ENCODE data around the gene METTL13. TPM values are rescaled to one million over a fixed set of nuclear protein-coding genes. Genes with fewer than 3 reads are reported as not detected.

METTL13 gene
- total and polyA plus RNA-seq, 2 of the 8 experiments (the other 6 are each of a cell fraction or from before 2014, with no cell fraction given) = 38.1 to 66.3 TPM

GRCh38 chr1:171769171-171769570 lies 12.3 kb upstream of the METTL13 start:
- Histone ChIP-seq H2BK15ac (ENCODE audit: low read length) (no peak overlapping the region), H3K4me3 (ENCODE audit: extremely low read depth in 1 of 4, insufficient read depth in 2 of 4, low read depth in 3 of 4, low read length in 4 of 4) (no peak overlapping the region), H3K27me3 (replicated peaks in 1 of 4; ENCODE audit: control insufficient read depth in 3 of 4, extremely low read depth in 1 of 4, insufficient read depth in 3 of 4, low read length in 3 of 4) (no peaks in the 10 kb centered on the region), H3K36me3 (ENCODE audit: control insufficient read depth in 2 of 4, insufficient read depth in 4 of 4, low read length in 3 of 4) (no peaks in the 10 kb centered on the region), H3K4ac (replicated peaks; ENCODE audit: insufficient read length, low read depth, low read length) (no peak overlapping the region), H2BK5ac (ENCODE audit: low read depth, low read length) (no peak overlapping the region), H4K8ac (ENCODE audit: extremely low read depth, insufficient read depth, low read length) (no peak overlapping the region), H4K5ac (ENCODE audit: insufficient read length, low read depth, low read length) (no peak overlapping the region), H3K4me1 (replicated peaks in 1 of 4; ENCODE audit: control insufficient read depth in 3 of 4, insufficient read depth in 4 of 4, low read length in 3 of 4) (no peaks in the 10 kb centered on the region), H3K23ac (ENCODE audit: insufficient read length) (no peak overlapping the region), H3K9me3 (ENCODE audit: insufficient read depth in 2 of 2, low read depth in 1 of 2, low read length in 1 of 2) (no peaks in the 10 kb centered on the region), H3K14ac (ENCODE audit: insufficient read length) (no peak overlapping the region), H3K4me2 (ENCODE audit: insufficient read depth in 1 of 2, low read depth in 2 of 2, low read length in 2 of 2) (no peak overlapping the region), H2BK20ac (ENCODE audit: low read length) (no peak overlapping the region), H2BK120ac (replicated peaks; ENCODE audit: low read depth, low read length) (no peak overlapping the region), H3K18ac (ENCODE audit: extremely low read depth, low read length) (peak overlapping the region; percentile 57; the same call in 1 of the 2 replicates), H4K20me1 (replicated peaks in 1 of 2; ENCODE audit: control insufficient read depth in 1 of 2, insufficient read depth in 2 of 2, low read length in 2 of 2) (no peaks in the 10 kb centered on the region), H3K79me2 (ENCODE audit: control insufficient read depth in 1 of 2, insufficient read depth in 2 of 2, low read length in 2 of 2) (no peaks in the 10 kb centered on the region), H2AFZ (ENCODE audit: low read length) (0 out of 2 replicates have a peak overlapping the region, but pooled peaks have one; percentile 7), H3K27ac (ENCODE audit: low read depth, low read length) (no peak overlapping the region), H2AK5ac (ENCODE audit: low read depth, low read length) (no peak overlapping the region), H3K79me1 (ENCODE audit: low read depth, low read length) (no peaks in the 10 kb centered on the region), H4K91ac (replicated peaks; ENCODE audit: insufficient read length, low read length) (no peak overlapping the region), H2BK12ac (ENCODE audit: low read depth, low read length) (no peak overlapping the region), H3K9ac (replicated peaks in 1 of 4; ENCODE audit: extremely low read depth in 1 of 4, low read depth in 3 of 4, low read length in 3 of 4) (no peak overlapping the region), H3K56ac (replicated peaks; ENCODE audit: insufficient read length, low read depth, low read length) (no peak overlapping the region), H3K23me2 (ENCODE audit: low read depth, low read length) (no peaks in the 10 kb centered on the region)
- POLR2A ChIA-PET (ENCODE audit: partially characterized antibody) = no interaction called here
- DNase-seq (ENCODE audit: low read depth in 1 of 2, low spot score in 2 of 2) = no peak
- 96% methylated on average over 3 of the region's 3 CpGs; no CpG with 5 or more reads in 1 of the 2 experiments for WGBS, 2 experiments (ENCODE audit: extremely low coverage in 1 of 2, insufficient coverage in 1 of 2, insufficient read length in 1 of 2, insufficient replicate concordance in 2 of 2, low coverage in 1 of 2, low lambda C conversion rate in 2 of 2, missing lambda C conversion rate in 1 of 2)
- TF ChIP-seq SP2 (IDR thresholded peaks at IDR 0.05; ENCODE audit: low read length) = no peak
- peak; percentile 88 for TF ChIP-seq MAFK (IDR thresholded peaks at IDR 0.05; ENCODE audit: low read depth, low read length)
- 0 out of 2 replicates have a peak, but pooled peaks have one; percentile 30 for TF ChIP-seq MAX (IDR thresholded peaks at IDR 0.05)
- CTCF ChIA-PET (ENCODE audit: partially characterized antibody) = no interaction called here
- no peak for FAIRE-seq
